DLD1 (cell line): Measurements from ENCODE around the gene SLC25A24.
"Not testable (repeated sequence)": the region's sequence is repeated elsewhere in the genome, so short reads cannot be mapped to it uniquely, and the experiment has no call there.

Source experiments
- in situ Hi-C: cut with HindIII; loops from 2 replicates; pipeline ENCODE4 v1.10.0; 2017; ENCODE audit warnings: low sequenced_read_pairs

SLC25A24 gene

DNA sequence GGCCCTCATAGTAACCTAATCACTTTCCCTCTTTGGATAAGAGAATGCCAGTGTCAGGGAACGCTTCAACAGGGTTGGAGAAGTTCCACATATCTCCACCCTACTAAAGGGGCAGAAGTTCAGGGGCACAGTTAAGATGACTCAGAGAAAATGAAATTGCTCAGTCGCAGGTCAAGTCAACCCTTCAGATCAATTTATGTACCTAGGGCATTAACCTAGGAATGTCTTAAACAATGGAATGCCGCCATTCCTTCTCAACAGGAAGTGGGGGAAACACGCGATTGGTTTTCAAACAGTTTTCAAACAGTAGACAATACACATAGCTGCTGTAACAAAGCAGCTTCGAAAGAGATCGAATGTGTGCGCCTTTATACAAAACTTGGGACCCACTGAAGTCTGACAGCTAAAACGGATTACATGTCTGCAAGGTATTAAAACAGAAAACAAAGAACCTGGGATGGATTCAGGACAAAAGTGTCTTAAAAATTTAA is 897 bp downstream of the SLC25A24 start:
- in situ Hi-C loops, result no loop called here

DNA sequence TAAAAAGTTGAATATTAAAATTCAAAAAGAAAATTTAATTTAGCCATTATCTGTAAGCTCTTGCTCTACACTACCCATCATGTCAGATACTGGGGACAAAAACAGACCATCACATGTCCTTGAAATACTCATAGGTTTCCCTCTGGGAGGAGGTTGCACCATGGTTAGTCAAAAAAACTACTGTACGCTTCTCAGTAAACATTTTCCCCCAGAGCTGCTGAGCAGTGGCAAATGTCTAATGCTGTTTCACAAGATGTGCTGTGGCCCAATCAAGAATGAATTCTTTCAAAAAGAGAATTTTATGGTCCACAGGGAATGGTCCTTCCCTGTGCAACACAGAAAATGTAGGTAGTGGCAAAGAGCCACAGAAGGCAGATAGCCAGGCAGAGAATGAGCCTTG is 6.1 kb downstream of the SLC25A24 start:
- in situ Hi-C loops, result no loop called here

DNA sequence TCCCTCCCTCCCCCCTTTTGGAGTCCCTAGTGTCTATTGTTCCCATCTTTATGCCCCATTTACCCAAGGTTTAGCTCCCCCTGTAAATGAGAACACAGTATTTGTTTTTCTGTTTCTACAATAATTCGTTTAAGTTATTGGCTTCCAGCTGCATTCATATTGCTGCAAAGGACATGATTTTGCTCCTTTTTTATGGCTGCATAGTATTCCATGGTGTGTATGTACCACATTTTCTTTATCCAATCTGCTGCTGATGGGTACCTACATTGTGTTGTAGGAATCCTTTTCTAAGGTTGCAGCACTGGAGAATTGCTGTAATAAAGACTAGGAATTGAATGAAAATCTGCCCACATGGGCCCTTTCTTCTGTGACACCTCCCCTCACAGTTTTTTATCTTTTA is 6.8 kb downstream of the SLC25A24 start:
- in situ Hi-C loops, result no loop called here

DNA sequence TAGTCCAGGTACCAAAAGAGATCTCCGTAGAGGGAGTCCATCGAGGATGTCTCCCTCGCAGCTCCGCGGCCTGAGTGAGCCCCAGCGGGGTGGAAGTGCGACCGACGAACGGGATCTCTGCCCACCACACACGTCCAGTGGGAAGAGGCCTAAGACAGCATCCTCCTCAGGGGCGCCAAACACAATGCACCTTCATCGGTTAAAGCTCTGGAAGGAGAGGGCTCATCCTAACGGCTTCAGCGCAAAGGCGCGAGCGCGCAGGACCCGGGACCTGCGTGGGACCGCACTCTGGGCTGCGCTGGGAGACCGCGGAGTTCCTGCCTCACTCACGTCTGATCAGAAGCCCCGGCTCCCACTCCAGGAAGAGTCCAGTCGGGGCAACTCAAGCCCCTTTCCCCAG is 7.6 kb downstream of the SLC25A24 start:
- in situ Hi-C loops, result no loop called here

DNA sequence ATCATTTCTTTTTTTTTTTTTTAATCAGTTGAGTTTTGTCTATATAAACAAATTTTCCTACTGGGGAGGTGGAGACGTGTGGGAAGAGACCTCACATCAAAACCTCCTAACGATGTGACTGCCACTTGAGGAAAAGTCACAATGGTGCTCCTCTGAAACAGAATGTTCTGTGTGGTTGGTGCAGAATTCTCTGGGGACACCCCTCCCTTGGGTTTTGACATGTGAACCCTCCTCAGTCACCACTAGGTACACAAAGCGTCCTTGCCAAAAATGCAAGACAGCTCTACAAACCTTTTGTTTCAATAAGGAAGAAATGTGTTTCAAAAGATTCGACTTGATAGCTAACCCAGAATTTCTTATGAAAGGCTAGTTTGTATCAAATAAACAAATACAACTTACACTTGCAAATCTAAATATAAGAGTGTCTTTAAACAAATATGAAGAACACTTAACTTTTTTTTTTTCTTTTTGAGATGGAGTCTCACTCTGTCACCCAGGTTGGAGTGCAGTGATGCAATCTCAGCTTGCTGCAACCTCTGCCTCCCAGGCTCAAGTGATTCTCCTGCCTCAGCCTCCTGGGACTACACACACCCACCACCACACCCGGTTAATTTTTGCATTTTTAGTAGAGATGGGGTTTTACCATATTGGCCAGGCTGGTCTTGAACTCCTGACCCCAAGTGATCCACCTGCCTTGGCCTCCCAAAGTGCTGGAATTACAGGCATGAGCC is 9.3 kb downstream of the SLC25A24 start:
- in situ Hi-C loops, result no loop called here

DNA sequence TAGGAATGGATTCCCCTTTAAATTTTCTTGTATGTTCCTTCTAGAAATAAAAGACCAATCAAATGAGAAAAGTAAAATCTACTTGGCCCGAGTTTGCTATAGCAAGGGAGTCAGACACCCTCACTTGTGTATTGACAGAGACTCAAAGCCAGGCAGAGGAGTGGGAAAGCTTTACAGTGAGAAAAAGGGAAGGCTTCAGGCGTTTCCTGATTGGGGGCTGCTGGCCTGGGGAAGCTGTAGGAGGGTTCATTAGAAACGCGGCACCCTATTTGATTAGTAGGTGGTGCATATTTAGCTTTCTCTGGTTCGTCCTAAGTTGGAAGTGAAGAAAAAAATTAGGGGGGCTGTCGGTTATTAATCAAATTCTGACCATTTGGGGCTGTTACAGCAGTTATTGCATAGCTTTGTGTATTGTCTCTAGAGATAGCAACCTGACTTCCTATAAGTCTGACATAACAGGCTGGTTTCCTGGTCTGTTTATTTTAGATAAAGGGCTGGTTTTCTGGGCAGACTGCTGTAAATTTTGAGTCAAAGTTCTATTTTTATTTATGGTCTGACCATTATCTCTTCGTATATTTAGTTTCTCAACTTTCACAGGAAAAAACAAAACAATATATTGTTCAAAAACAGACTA is 10.0 kb downstream of the SLC25A24 start:
- in situ Hi-C loops, result no loop called here

DNA sequence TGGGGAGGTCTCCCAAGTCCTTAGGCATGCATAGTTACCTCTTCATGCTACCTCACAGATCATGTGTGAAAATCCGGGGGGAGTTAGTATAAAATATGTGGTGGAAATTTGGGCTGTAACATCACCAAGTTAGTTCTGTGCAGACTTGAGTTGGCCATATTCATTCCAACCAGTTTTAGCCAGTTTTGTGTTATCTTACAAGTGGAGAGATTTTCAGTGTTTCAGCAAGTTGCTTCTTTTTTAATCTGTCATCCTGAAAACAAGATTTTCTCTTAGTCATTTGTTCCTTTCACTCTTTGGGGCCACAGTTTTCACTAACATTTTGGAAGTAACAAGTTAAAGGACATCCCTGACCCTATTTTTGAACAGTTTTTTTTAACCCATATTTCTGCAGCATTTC is 11.3 kb downstream of the SLC25A24 start:
- in situ Hi-C loops, result no loop called here

DNA sequence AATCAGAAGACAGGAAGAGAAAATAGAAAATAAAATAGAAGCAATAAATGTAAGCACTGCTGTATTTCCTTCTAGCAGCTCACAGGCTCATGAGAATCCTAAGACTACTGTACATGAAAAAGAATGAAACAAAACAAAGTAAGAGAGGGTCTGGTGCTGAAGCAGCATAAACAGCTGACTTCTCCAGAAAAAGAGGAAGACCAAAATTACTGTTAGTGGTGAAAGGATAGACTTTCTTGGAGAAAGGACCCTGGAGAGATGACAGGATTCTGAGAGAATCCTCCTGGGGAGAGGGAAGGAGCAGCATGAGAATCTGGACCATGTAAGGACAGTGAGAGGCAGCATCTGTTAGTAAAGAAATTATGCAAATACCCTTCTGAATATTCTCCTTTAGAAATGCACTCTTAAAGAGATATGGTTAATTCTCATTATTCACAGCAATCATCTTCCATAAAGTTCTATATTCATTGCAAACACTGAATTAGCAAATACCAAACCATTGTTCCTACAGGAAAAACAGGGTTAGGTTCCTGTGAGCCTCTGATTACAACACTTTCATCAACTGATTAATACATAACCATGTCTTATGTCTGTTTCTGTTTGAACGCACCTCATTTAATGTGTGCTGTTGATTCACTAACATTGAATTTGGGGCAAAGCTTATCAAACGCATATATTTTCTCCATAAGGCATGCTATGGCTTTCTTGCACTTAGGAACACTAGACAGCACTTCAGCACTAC is 17.0 kb downstream of the SLC25A24 start:
- in situ Hi-C loops, result no loop called here

DNA sequence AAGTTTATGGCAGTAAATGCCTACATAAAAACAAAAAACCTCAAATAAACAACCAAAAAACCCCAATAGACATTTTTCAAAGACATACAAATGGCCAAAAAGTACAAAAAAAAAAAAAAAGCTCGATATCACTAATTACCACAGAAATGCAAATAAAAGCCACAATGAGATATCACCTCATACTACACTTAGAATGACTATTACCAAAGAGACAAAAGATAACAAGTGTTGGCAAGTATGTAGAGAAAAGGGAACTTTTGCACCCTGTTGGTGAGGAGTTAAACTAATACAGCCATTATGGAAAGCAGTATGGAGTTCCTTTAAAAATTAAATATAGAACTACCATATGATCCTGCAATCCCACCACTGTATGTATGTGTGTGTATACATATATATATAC is 21.1 kb downstream of the SLC25A24 start:
- in situ Hi-C loops, result no loop called here

DNA sequence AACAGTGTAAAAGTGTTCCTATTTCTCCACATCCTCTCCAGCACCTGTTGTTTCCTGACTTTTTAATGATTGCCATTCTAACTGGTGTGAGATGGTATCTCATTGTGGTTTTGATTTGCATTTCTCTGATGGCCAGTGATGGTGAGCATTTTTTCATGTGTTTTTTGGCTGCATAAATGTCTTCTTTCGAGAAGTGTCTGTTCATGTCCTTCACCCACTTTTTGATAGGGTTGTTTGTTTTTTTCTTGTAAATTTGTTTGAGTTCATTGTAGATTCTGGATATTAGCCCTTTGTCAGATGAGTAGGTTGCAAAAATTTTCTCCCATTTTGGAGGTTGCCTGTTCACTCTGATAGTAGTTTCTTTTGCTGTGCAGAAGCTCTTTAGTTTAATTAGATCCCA is 37.7 kb downstream of the SLC25A24 start:
- in situ Hi-C loops, result not testable (repeated sequence)

DNA sequence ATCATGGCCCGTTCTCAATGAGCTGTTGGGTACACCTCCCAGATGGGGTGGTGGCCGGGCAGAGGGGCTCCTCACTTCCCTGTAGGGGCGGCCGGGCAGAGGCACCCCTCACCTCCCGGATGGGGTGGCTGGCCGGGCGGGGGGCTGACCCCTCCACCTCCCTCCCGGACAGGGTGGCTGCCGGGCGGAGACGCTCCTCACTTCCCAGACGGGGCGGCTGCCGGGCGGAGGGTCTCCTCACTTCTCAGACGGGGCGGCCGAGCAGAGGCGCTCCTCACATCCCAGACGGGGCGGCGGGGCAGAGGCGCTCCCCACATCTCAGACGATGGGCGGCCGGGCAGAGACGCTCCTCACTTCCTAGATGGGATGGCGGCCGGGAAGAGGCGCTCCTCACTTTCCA is 40.2 kb downstream of the SLC25A24 start:
- in situ Hi-C loops, result not testable (repeated sequence)

DNA sequence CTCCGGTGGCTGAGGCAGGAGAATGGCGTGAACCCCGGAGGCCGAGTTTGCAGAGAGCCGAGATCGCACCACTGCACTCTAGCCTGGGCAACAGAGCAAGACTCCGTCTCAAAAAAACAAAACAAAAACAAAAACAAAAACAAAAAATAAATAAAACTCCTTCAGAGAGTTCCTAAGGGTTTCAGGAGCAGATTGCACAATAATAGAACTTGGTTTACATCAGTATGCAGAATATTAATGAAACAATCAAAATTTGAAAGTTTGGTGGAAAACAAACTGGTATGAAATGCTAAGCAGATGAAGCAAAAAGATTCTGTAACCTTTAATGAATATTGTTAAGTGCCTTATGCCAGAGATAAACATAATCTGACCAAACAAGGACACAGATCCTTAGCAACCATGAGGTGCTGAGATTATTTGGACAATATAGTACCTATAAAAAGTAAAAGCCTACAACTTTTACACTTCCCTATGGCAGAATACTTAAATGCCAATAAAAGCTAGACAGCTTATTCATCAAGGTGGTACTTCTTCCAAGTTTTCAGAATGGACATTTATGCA is 41.2 kb downstream of the SLC25A24 start:
- in situ Hi-C loops, result no loop called here

DNA sequence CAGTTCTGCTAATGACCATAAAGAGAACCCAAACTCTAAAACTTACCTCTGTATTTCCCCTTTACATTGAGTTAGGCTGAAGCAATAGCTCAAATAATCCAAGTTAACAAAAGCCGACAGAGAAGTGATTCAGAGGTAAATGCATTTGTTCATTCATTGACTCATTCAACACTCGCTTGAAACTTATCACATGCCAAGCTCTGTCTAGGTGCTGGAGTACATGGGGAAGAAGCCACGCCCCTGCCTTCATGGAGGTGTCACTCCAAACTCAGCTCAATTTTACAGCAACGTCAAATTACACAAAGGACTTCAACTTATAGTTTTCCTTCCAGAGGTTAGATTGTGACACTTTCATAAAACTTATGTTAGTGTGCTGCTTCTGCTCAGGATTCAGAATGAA is 45.8 kb downstream of the SLC25A24 start:
- in situ Hi-C loops, result no loop called here

DNA sequence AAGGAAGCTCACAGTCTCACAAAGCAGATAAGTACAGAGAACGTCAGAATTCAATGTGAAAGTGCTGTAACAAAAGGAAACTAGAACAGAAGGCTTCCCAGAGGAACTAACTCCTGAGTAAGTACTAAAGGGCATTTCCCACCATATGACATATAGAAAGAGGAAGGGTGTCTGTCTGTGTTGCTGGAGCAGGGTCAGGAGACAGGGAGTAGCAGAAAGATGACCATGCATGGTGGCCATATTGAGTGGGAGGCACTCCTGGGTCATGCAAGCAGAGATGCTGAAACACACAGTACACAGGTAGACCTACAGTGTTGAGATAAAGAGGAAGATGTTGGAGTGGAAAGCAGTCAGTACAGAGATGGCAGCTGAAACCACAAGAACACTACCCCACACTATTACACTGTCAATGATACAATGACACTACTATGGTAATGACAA is 47.3 kb downstream of the SLC25A24 start:
- in situ Hi-C loops, result no loop called here

DNA sequence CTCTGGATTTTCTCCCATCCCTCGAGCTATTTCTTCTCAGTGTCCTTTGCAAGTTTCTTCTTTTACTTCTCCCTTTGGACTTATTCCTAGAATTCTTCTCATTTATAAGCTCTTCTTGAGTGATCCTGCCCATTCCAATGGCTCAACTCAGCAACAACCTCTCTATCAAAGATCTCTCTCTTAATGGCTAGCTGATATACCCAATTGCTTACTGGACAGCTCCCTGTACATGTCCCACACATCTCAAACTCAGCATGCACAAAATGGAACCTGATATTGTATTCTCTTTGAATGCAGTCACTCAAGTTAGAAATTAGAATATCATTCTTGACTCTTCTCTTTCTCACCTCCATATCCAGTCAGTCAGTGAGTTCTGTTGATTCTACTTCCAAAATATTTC is 48.6 kb downstream of the SLC25A24 start:
- in situ Hi-C loops, result no loop called here

DNA sequence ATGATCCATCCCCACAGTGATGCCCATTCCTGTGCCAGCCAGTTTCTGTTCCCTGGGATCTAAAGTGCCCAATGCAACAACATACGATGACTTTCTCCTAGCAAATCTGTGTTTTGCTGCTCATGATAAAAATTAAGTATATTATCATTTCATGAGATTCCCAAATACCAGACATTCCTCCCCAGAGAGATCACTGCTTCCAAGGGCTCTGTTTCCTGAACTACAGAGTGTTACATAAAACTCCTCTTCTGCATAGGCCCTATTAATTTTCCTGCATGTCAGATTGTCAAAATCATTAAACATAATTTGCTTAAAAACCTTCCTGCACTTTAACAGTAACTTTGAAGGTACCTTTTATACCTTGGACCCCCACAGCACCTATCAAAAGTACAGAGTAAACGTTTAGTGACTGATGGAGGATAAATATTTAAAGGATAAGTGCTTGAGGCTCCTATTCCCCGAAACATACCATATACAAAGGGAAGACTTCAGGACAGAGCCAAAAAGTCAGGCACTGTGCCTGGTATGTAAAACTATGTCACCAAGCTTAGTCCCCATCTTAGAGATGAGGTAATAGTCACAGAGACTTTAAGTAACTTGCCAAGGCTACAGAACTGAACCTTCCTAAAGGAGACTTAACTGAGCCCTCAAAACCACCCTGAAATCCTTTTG is 50.2 kb downstream of the SLC25A24 start:
- in situ Hi-C loops, result no loop called here

DNA sequence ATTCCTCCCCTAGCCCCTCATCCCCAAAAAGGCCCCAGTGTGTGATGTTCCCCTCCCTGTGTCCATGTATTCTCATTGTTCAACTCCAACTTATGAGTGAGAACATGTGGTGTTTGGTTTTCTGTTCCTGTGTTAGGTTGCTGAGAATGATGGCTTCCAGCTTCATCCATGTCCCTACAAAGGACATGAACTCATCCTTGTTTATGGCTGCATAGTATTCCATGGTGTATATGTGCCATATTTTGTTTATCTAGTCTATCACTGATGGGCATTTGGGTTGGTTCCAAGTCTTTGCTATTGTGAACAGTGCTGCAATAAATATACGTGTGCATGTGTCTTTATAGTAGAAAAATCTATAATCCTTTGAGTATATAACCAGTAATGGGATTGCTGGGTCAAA is 55.6 kb downstream of the SLC25A24 start:
- in situ Hi-C loops, result not testable (repeated sequence)

DNA sequence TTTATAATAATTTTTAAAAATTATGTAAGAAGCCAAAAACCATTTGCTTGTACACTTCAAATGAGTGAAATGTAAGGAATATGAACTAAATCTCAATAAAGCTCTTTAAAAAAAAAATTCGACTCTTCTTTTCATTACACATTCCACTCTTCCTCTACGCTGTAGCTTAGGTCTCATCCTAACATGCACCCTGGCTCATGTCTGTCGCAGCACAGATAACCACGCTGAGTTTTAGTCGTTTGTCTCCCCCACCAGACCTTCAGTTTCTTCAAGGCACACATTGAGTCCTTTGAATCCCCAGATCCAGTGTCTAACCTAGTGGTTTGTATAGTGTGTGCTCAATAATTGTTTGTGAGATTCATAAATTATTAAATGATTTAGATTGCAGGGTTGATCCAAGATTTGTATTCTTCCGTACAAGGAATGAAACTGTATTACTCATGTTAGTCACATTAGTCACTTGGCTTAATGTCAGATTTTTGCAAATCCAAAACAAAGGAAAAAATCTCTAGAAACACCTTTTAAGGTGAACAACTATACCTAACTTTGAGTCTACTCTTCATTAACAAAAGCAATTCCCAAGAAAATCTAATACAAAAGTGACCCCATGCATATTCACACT is 57.3 kb downstream of the SLC25A24 start:
- in situ Hi-C loops, result no loop called here

DNA sequence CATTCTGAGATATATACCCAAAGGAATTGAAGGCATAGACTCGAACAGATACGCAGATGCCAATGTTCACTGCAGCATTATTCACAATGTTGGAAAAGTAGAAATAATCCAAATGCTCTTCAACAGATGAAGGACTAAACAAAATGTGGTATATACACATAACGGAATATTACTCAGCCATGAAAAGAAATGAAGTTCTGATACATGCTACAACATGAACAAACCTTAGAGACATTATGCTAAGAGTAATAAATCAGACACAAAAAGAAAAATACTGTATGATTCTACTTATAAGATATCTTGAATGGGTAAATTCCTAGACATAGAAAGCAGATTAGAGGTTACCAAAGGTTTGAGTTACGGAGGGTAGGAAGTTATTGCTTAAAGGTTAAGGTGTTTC is 57.9 kb downstream of the SLC25A24 start:
- in situ Hi-C loops, result no loop called here

DNA sequence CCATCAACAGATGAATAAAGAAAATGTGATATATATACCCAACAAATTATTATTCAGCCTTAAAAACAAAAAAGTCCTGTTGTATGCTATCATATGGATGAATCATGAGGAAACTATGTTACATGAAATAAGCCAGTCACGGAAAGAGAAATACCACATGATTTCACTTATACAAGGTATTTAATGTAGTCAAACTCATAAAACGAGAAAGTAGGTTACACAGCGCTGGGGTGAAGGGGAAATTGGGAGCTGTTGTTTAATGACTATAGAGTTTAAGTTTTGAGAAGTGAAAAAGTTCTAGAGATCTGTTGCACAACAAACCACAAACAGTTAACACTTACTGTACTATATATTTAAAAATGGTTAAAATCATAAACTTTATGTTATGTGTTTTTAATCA is 58.5 kb downstream of the SLC25A24 start:
- in situ Hi-C loops, result no loop called here

DNA sequence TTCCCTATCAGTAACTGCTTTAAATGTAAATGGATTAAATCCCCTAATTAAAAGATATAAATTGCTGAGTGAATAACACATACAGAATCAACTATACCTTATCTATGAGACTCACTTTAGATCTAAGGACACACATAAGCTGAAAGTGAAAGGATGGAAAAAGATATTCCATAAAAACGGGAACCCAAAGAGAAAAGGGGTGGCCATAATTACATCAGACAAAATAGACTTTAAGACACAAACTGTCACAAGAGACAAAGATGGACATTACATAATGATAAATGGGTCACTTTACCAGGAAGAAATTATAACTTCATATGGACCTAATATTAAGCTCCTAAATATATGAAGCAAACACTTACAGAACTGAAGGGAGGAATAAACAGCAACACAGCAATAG is 59.2 kb downstream of the SLC25A24 start:
- in situ Hi-C loops, result no loop called here
